ENCODE measurements around the gene CLEC18A.

DNA sequence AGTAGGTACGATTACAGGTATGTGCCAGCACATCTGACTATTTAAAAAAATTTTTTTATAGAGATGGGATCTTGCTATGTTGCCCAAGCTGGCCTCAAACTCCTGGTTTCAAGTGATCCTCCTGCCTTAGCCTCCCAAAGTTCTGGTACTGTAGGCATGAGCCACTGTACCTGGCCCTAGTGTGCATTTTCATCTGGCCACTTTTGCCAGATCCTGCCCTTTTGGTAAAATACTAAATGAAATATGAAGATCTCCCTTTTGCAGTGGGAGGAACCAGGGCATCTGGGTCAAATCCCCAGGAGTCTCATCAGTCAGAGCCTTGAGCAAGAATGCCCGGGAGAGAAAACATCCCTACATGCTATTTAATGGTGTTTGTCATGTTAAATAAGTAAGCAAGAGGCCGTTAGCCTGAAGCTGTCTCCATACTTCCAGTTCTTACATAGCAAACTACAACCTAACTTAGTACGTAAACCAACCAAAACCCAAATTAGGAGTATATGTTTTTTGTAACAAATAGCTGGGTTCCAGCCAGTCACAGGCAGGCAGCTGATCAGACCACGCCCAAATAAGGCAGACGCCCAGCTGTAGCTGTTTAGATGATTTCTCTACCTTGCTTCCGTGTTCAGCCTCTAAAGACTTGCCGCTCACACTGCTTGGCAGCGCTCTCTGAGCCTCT, 46.5 kb upstream of the CLEC18A start:
- TF ChIP-seq HDAC6 (IDR thresholded peaks at IDR 0.05; ENCODE audit: low read depth, low read length) (no peak), POLR2AphosphoS5 (IDR thresholded peaks at IDR 0.05; ENCODE audit: low read depth, low read length) (no peak), EP300 (IDR thresholded peaks at IDR 0.05; ENCODE audit: borderline replicate concordance in 1 of 2, low read depth in 2 of 2, low read length in 2 of 2) (no peak), BACH1 (IDR thresholded peaks at IDR 0.05; ENCODE audit: low read length) (no peak), EZH2 (IDR thresholded peaks at IDR 0.05; ENCODE audit: low read depth, low read length, severe bottlenecking) (no peak), SIX5 (IDR thresholded peaks at IDR 0.05; ENCODE audit: low read depth, low read length) (no peak)
- TF ChIP-seq, protein P1, sequence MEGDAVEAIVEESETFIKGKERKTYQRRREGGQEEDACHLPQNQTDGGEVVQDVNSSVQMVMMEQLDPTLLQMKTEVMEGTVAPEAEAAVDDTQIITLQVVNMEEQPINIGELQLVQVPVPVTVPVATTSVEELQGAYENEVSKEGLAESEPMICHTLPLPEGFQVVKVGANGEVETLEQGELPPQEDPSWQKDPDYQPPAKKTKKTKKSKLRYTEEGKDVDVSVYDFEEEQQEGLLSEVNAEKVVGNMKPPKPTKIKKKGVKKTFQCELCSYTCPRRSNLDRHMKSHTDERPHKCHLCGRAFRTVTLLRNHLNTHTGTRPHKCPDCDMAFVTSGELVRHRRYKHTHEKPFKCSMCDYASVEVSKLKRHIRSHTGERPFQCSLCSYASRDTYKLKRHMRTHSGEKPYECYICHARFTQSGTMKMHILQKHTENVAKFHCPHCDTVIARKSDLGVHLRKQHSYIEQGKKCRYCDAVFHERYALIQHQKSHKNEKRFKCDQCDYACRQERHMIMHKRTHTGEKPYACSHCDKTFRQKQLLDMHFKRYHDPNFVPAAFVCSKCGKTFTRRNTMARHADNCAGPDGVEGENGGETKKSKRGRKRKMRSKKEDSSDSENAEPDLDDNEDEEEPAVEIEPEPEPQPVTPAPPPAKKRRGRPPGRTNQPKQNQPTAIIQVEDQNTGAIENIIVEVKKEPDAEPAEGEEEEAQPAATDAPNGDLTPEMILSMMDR (IDR thresholded peaks at IDR 0.05; ENCODE audit: control extremely low read depth in 1 of 3, insufficient read depth in 1 of 3, low read depth in 1 of 3, low read length in 3 of 3) = no peak

Data from H1 (cell line).